NCI-H1694 (cell line): ENCODE results near the gene UGP2.
"Not testable (repeated sequence)": the region's sequence is repeated elsewhere in the genome, so short reads cannot be mapped to it uniquely, and the experiment has no call there.

Experiments
- DNase-seq: peaks from one replicate; lab custom pipeline; 2025; lab: John Stamatoyannopoulos, UW

UGP2 gene

GRCh38 chr2:63841254-63842022, at the start of gene UGP2:
UGP2 (plus strand) TSS chr2:63841896; CDS start chr2:63842186, 290 bp downstream.
- peak; percentile 63 for DNase-seq

GRCh38 chr2:63792530-63792929, 49.2 kb upstream of the UGP2 start:
- DNase-seq, result no peak

- no peak for DNase-seq
These were observed 45.3 kb upstream of the UGP2 start for GRCh38 chr2:63796366-63796765.

GRCh38 chr2:63796796-63797195, 44.9 kb upstream of the UGP2 start:
- DNase-seq, result no peak

GRCh38 chr2:63801455-63801854, 40.2 kb upstream of the UGP2 start:
- DNase-seq, result no peak

GRCh38 chr2:63805412-63805811, 36.3 kb upstream of the UGP2 start:
- no peak for DNase-seq

GRCh38 chr2:63808036-63808435, 33.7 kb upstream of the UGP2 start:
- DNase-seq, result not testable (repeated sequence)

- DNase-seq, result not testable (repeated sequence)
These were observed 32.8 kb upstream of the UGP2 start for GRCh38 chr2:63808911-63809310.

- DNase-seq, result no peak
These were observed 30.6 kb upstream of the UGP2 start for GRCh38 chr2:63811063-63811462.

GRCh38 chr2:63811870-63812269, 29.8 kb upstream of the UGP2 start:
- not testable (repeated sequence) for DNase-seq

- DNase-seq, result no peak
These were observed 27.6 kb upstream of the UGP2 start for GRCh38 chr2:63814114-63814513.

- DNase-seq, result no peak
These were observed 24.3 kb upstream of the UGP2 start for GRCh38 chr2:63817382-63817781.

- DNase-seq, result no peak
These were observed 23.4 kb upstream of the UGP2 start for GRCh38 chr2:63818271-63818670.

GRCh38 chr2:63819256-63819655, 22.4 kb upstream of the UGP2 start:
- no peak for DNase-seq

GRCh38 chr2:63819765-63820717, 21.7 kb upstream of the UGP2 start:
- peak; percentile 18 for DNase-seq

- DNase-seq, result no peak
These were observed 20.7 kb upstream of the UGP2 start for GRCh38 chr2:63820969-63821368.

- no peak for DNase-seq
These were observed 20.3 kb upstream of the UGP2 start for GRCh38 chr2:63821396-63821795.

- DNase-seq, result no peak
These were observed 19.2 kb upstream of the UGP2 start for GRCh38 chr2:63822478-63822877.

GRCh38 chr2:63827749-63828148, 13.9 kb upstream of the UGP2 start:
- DNase-seq, result no peak

GRCh38 chr2:63831176-63831575, 10.5 kb upstream of the UGP2 start:
- DNase-seq, result no peak

- no peak for DNase-seq
These were observed 7.3 kb upstream of the UGP2 start for GRCh38 chr2:63834401-63834800.

- DNase-seq, result no peak
These were observed 4.6 kb upstream of the UGP2 start for GRCh38 chr2:63837036-63837594.
